HPDE6-E6E7 (cell line): Measurements from ENCODE around the gene GDAP2.

ENCODE experiments used
- DNase-seq: peaks from one replicate; pipeline ENCODE4 v3.0.0; 2011; ENCODE audit warnings: missing footprints; ENCODE audit errors: extremely low spot score

GDAP2 gene

DNA sequence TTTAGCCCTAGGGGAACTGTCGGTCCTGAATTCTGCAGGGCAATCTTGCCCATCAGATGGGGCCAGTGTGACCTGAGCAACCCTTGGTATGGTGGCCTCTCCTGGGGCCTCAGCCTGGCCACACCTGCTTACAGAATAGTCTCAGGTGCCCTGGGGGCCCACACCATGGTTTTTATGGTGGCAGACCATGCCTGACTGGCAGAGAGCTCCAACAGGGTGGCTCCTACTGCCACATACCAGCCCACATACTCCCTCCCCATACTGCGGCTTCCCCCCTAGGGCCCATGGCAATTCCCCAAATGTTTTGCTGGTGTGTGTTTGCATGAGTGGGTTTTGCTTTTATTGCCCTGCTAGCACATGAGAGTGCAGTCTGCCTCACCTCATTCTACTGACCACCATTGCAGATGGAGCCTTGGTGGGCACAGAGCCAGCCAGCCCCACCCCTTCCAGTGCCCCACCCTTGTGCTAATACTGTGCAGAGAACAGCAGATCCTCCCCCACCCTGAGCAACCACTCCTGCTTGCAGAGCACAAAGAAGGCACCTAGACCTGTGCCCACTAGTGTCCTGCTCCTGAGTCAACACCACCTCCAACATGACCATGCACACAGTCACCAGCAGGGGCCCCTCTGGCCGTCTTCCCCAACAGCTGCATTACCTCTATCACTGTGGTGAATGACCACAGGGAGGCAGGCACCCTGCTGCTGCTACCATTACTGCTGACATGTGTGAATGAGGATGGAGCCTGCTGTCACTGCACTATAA, 86.8 kb downstream of the GDAP2 start:
- no peak for DNase-seq

GRCh38 chr1:117841117-117841650, 88.2 kb downstream of the GDAP2 start:
- DNase-seq, result no peak

- DNase-seq, result no peak
These were observed 90.5 kb downstream of the GDAP2 start for GRCh38 chr1:117838911-117839310.

- DNase-seq, result no peak
These were observed 93.4 kb downstream of the GDAP2 start for GRCh38 chr1:117836069-117836468.

DNA sequence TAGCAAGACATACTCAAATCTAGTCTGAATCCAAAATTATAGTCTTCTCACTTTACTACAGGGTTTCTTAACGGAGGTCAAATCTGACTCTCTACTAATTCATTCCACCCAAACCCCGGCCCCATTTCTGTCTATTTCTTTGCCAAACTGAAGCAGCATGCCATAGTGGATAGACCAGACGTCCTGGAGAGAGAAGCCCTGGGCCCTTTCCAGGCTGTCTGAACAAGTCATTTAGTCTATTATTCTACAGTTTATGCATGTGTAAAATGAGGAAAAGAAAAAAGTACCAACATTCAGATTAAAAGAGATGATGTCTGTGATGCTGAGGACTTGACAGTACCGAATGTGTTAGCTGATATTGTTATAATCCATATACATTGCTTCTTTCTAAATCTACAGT, 95.0 kb downstream of the GDAP2 start:
- no peak for DNase-seq

GRCh38 chr1:117832453-117832852, 97.0 kb downstream of the GDAP2 start:
- DNase-seq, result no peak

DNA sequence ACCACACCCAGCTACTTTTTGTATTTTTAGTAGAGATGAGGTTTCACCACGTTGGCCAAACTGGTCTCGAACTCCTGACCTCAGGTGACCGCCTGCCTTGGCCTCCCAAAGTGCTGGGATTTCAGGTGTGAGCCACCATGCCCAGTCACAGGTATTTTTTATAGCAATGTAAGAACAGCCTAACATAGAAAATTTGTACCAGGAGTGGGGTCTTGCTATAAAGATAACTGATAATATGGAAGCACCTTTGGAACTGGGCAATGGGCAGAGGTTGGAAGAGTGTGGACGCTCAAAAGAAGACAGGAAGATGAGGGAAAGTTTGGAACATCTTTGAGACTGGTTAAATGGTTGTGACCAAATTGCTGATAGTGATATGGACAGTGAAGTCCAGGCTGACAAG, 99.2 kb downstream of the GDAP2 start:
- DNase-seq, result no peak

DNA sequence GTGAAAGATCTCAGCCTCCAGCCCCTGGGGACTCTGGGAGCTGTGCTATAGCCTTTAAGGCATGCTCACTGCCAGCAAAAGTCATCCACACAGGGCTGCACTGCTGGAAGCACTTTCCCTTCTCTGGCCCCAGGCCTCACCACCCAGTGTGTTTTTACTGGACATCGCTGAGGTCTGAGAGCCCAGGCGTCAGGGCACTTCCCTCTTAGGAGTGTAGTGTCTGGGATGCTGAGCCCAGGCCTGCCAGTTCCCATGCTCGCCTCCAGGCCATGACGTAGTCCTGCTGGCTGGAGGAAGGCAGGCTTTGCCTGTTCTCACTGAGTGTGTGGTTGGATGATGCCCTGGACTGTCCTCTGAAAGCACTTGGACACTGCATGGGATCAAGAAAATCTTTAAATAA, 101.2 kb downstream of the GDAP2 start:
- no peak for DNase-seq

- DNase-seq, result peak; percentile 83
These were observed 102.8 kb downstream of the GDAP2 start for GRCh38 chr1:117826540-117827078.

DNA sequence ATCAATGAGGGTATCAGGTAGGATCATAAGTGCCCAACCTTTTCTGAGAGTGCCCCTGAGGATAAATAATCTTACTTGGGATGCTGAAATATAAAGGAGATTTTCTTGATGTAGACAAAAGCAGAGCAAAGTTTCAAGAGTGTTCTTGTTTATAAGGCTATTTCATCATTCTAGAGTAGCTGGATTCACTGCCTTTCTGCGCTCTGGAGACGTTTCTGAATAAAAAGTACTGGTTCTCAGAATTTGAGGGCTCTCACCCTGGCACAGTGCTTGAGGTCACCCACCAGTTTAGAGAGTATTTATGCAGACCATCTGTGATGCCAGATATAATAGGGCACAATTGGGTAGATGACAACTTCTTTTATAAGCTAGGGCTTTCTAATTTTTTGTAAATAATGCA, 103.3 kb downstream of the GDAP2 start:
- no peak for DNase-seq

GRCh38 chr1:117825414-117825813, 104.0 kb downstream of the GDAP2 start:
- no peak for DNase-seq

DNA sequence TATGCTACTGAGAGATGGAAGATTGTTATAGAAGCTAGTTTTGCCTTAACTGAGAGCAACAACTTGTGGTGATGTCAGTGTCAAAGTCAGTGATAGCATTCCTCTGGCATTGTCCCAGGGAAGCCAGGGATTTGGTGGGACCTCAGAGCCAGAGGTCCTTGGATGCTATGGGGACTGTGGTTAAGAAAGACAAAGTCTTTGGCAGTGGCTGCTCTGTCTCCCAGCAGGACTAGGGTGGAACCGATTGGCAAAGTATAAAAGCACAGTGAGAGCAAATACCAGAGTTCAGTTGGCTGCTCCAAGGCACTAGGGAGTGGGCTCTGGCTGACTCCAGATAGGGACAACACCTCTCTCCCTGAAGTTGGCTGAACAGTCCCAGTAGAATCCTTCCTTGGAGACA, 104.8 kb downstream of the GDAP2 start:
- DNase-seq, result no peak

GRCh38 chr1:117821774-117822482, 107.5 kb downstream of the GDAP2 start:
- peak; percentile 29 for DNase-seq

DNA sequence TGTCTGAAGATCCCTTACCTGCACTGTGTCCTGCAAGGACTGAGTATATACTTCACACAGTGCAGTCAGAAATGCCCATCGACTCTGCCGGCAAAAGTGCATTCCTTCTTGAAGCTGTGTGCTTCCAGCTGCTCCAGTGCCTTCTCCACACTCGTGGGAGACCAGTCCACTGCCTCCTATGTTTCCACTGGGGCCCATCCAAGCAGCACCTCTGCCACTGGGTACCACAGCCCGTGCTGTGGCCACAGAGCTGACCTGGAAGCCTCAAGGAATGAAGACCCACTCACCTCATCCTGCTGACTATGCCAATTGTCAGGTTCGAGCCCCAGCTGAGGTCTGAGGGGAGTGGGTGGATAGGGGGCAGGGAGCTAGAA, 108.1 kb downstream of the GDAP2 start:
- no peak for DNase-seq

- no peak for DNase-seq
These were observed 108.6 kb downstream of the GDAP2 start for GRCh38 chr1:117820694-117821381.

DNA sequence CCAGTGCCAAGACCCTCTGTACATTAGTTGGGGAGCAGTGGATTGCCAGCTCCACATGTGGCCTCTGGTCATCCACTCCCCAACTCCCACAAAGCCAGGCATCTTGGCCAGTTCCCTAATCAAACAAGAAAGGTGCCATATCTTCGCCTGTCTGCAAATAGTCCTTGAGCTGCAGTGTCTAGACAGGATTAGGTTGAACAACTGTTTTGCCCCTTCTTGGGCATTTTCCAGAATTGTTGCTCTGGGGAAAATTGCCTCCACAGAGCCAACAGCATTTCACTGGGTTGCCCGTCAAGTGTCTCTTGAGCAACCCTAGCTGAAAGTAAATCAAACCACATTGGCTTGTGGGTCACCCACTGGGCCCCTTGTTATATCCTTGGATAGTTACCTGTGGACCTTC, 109.3 kb downstream of the GDAP2 start:
- DNase-seq, result no peak

DNA sequence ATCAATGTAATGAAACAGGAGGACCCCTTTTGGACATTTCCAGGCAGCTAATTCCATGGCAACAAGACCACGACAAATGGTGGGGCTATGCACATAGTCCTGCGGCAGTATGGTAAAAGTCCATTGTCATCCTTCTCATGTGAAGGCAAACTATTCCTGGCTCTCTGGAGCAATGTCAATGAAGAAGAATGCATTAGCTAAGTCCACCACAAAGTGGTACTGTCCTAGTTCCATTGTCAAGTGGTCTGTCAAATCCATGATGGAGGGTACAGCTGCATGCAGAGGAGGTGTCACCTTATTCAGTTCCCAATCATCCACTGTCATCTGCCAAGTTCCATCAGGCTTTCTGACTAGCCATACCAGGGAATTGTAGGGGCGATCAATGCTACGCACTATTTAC, 110.1 kb downstream of the GDAP2 start:
- no peak for DNase-seq

DNA sequence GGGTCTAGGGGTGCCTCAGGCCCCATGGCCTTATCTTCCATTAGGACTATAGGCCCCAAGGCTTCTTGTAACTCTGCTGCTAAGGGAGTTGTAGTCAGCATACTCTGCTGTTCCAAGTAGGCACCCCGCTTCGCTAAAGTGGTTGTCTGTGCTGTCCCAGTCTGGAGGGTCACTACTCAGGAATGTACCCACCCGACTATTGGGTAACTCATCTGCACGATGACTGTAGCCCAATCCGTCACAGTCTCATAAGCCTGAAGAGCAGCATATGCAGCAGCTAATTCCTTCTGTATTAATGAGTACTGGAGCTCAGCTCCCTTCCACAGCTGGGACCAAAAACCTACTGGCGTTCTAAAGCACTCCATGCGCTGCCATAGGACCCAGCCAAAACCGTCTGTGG, 111.0 kb downstream of the GDAP2 start:
- DNase-seq, result no peak

DNA sequence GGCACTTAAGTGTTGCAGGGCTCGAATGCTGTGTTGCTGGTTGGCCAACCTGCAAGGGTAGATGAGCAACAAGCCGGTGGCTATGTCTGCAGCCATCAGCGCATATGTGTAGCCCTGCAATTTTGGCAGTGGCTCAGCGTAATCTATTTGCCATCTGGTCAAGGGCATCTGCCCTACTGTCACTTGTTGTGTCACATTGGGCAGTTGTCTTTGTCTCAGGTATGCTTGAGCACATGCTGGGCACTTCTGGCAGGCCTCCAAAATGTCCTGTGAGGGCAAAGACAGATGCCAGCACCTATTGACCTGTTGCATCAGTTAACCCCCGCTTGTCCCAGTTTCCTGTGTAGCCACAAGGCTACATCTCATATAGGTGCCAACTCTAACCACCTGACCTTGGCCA, 111.8 kb downstream of the GDAP2 start:
- no peak for DNase-seq

DNA sequence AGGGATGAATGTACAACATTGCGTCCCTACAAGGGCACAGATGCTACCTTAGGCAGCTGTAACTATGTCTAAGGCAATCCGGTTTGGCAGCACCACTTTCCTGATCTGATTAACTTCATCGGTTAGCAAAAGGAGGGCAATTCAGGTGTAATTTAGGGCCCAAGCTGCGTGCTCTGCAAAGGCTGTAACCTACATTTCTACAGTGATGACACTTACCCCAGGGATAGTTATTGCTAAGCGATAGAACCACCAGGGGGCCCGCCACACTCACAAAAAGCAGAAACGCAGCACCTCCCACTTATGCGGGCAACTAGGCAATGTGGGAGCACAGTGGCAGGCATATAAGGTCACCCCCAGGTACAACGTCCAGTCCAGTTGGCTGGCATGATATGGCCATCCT, 113.5 kb downstream of the GDAP2 start:
- no peak for DNase-seq

DNA sequence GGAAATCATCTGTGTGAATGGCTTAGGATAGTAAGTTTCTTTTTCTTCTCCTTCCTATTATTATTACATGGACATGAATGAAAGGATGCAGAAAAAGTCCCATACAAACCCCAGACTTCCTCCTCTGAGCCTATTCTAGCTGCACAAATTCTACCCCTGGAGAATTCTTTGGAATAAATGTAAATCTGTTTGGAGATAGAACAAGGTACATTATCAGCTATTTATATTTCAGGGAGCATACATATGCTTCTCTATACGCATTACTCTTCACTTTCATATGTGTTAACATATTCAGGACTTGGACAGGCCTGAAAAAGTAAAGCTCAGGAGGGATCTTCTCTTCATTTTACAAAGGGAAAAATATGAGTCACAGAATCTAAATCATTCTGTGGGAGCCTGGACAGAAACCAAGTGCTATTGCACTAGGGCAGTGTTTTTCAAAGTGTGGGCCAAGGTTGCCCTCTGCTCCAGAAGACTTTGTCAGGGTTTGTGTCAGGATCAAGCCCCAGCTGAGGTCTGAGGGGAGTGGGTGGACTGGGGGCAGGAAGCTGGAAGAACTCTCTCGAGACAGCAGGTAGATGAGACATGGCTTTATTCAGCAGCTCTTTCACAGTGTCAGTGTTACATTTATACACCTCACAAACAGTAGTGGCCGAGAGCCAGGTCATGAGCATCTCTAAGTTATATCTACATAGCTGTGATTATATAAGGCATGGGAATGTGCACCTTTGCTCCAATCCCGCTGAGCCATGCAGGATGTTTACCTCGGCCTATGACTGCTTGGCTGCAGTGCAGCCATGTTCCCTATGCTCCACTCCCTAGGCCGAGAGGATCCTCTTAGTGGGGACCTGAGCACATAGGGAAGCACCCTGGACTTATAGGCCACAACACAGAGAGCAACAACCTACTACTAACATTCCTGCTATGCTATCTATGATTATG, 114.3 kb downstream of the GDAP2 start:
- DNase-seq, result no peak
